H1 (cell line): ENCODE measurements around the gene DIP2B.

ENCODE experiments used
- ATF2 ChIP-seq: IDR thresholded peaks from 2 replicates; pipeline ENCODE4 v1.6.1; 2012; ENCODE audit warnings: low read length, inconsistent platforms
- CHD7 ChIP-seq: fragments of 300-600 bp; sonication (generic); IDR thresholded peaks from 2 replicates; pipeline ENCODE4 v1.7.1; 2012; ENCODE audit warnings: low read length, moderate library complexity, mild to moderate bottlenecking, inconsistent platforms; ENCODE audit not compliant: insufficient replicate concordance
- EZH2 ChIP-seq: fragments of 200-600 bp; sonication (generic); IDR thresholded peaks from 2 replicates; pipeline ENCODE4 v1.7.1; 2012; ENCODE audit warnings: low read depth, mild to moderate bottlenecking, moderate library complexity, low read length, inconsistent platforms; ENCODE audit not compliant: severe bottlenecking
- HDAC2 ChIP-seq, 2 experiments: fragments of 300-600 bp in 1 of 2; sonication (generic) in 1 of 2; IDR thresholded peaks; 2 replicates each; pipeline ENCODE4 v1.6.1; 2011 to 2012; ENCODE audit warnings: low read depth in 2 of 2, low read length in 2 of 2, mild to moderate bottlenecking in 2 of 2, moderate library complexity in 2 of 2, borderline replicate concordance in 1 of 2, inconsistent platforms in 1 of 2
- NRF1 ChIP-seq: IDR thresholded peaks from 2 replicates; pipeline ENCODE4 v1.6.1; 2011; ENCODE audit warnings: mild to moderate bottlenecking, low read depth, low read length, improper control_type of control experiment
- POLR2A ChIP-seq, 2 experiments: IDR thresholded peaks; 1 replicate in 1 of 2; 2 replicates in 1 of 2; pipeline ENCODE4 v1.6.1; 2011; ENCODE audit warnings: low read depth in 2 of 2, low read length in 2 of 2, mild to moderate bottlenecking in 2 of 2; ENCODE audit errors: control extremely low read depth in 1 of 2
- SP4 ChIP-seq: IDR thresholded peaks from 2 replicates; pipeline ENCODE4 v1.6.1; 2012; ENCODE audit warnings: low read length, inconsistent platforms
- TAF1 ChIP-seq: IDR thresholded peaks from 2 replicates; pipeline ENCODE4 v1.6.1; 2011; ENCODE audit warnings: mild to moderate bottlenecking, low read depth, low read length
- TF ChIP-seq, protein P1 (sequence below), 3 experiments: IDR thresholded peaks; 1 replicate in 2 of 3; 2 replicates in 1 of 3; pipeline versions ENCODE4 v1.5.1 to v1.6.1; 2011; ENCODE audit warnings: low read length in 3 of 3, mild to moderate bottlenecking in 3 of 3, inconsistent platforms in 2 of 3, low read depth in 1 of 3, moderate library complexity in 1 of 3; ENCODE audit not compliant: insufficient read depth in 1 of 3; ENCODE audit errors: control extremely low read depth in 1 of 3
- TF ChIP-seq, protein P2 (sequence below): IDR thresholded peaks from 2 replicates; pipeline ENCODE4 v1.6.1; 2012; ENCODE audit warnings: inconsistent platforms

DNA sequence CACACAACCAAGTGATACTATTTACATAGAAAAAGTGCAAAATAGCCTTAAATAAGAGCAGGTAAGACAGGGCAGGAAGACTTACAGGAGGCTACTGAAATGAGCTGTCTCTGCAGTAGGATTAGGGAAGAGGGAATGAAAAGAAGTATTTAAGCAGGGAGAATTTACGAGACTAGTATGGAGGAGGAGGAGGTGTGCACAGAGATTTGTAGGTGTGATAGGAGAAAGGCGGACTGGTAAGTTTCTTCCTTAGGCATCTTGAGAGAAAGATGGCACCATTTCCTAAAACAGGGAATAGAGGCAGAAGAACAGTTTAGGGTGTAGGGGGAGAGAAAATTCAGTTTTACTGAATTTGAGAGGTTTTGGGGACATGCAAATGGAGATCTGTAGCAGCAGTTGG, 25.7 kb downstream of the DIP2B start:
- TF ChIP-seq, protein P1, sequence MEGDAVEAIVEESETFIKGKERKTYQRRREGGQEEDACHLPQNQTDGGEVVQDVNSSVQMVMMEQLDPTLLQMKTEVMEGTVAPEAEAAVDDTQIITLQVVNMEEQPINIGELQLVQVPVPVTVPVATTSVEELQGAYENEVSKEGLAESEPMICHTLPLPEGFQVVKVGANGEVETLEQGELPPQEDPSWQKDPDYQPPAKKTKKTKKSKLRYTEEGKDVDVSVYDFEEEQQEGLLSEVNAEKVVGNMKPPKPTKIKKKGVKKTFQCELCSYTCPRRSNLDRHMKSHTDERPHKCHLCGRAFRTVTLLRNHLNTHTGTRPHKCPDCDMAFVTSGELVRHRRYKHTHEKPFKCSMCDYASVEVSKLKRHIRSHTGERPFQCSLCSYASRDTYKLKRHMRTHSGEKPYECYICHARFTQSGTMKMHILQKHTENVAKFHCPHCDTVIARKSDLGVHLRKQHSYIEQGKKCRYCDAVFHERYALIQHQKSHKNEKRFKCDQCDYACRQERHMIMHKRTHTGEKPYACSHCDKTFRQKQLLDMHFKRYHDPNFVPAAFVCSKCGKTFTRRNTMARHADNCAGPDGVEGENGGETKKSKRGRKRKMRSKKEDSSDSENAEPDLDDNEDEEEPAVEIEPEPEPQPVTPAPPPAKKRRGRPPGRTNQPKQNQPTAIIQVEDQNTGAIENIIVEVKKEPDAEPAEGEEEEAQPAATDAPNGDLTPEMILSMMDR (IDR thresholded peaks at IDR 0.05; ENCODE audit: control extremely low read depth in 1 of 3, insufficient read depth in 1 of 3, low read depth in 1 of 3, low read length in 3 of 3) = no peak
- TF ChIP-seq, protein P2, sequence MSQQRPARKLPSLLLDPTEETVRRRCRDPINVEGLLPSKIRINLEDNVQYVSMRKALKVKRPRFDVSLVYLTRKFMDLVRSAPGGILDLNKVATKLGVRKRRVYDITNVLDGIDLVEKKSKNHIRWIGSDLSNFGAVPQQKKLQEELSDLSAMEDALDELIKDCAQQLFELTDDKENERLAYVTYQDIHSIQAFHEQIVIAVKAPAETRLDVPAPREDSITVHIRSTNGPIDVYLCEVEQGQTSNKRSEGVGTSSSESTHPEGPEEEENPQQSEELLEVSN = no peak
- TF ChIP-seq NRF1 (no peak), HDAC2 (IDR thresholded peaks at IDR 0.05; ENCODE audit: borderline replicate concordance in 1 of 2, low read depth in 2 of 2, low read length in 2 of 2) (no peak), POLR2A (IDR thresholded peaks at IDR 0.05; ENCODE audit: control extremely low read depth in 1 of 2, low read depth in 2 of 2, low read length in 2 of 2) (no peak), TAF1 (no peak), ATF2 (no peak), SP4 (no peak), CHD7 (no peak), EZH2 (no peak)
